Measurements from ENCODE around the gene NHS. TPM values are rescaled to one million over a fixed set of nuclear protein-coding genes. Genes with fewer than 3 reads are reported as not detected.
A peak's percentile ranks its signal among the peaks of the same experiment; 100 is the strongest.

The NHS gene
- polyA plus RNA-seq, 1 donor (not counting 4 experiments of a cell fraction or from before 2014, with no cell fraction given): 5.4 TPM

DNA sequence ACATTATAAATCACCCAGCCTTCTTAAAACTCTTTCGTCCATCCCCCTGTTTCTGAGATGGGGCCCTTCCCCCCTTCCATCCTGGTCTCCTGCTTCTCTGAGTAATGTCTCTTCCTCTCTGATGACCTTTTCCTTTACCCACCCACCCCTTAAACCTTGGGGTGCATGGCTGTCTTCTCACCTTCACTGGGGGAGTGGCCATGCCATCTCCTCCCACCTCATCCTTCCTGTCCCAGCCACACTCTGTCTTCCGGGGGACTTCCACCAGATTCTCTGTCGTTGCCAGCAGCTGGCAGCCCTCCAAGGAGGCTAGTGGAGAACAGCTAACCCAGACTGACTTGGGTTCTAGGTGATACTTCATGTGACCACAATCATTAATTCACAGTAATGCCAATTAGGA, 279.1 kb downstream of the NHS start:
- Histone ChIP-seq H3K4me2 (ENCODE audit: control insufficient read depth, extremely low read depth, insufficient read depth, low read depth, low read length) (no peak overlapping the region), H3K9me3 (ENCODE audit: control insufficient read depth, low read depth, low read length) (no peaks in the 10 kb centered on the region), H4K20me1 (ENCODE audit: control insufficient read depth, extremely low read depth, insufficient read depth, low read length) (peaks cover 4% of the 10 kb centered on the region), H3K27ac (ENCODE audit: control insufficient read depth, insufficient read depth, low read length) (no peak overlapping the region), H3K4me3 (ENCODE audit: control insufficient read depth in 2 of 3, extremely low read depth in 1 of 3, insufficient read depth in 2 of 3, low read depth in 1 of 3, low read length in 3 of 3) (no peak overlapping the region), H3K36me3 (ENCODE audit: control insufficient read depth in 2 of 2, extremely low read depth in 1 of 2, insufficient read depth in 2 of 2, low read length in 2 of 2) (no peaks in the 10 kb centered on the region), H2AFZ (ENCODE audit: control insufficient read depth, low read length) (no peak overlapping the region), H3K4me1 (ENCODE audit: control insufficient read depth, extremely low read depth, insufficient read depth, low read length) (peaks cover 11% of the 10 kb centered on the region), H3K27me3 (ENCODE audit: control insufficient read depth, extremely low read depth, insufficient read depth, low read length) (no peaks in the 10 kb centered on the region), H3K79me2 (ENCODE audit: control insufficient read depth, insufficient read depth, low read length) (peaks cover 2% of the 10 kb centered on the region), H3K9ac (ENCODE audit: control insufficient read depth, extremely low read depth, insufficient read depth, low read length) (no peak overlapping the region), H3K9me1 (ENCODE audit: control insufficient read depth, extremely low read depth, insufficient read depth, low read length) (no peaks in the 10 kb centered on the region)
- no peak for TF ChIP-seq EZH2 (IDR thresholded peaks at IDR 0.05; ENCODE audit: low read length)
- TF ChIP-seq, protein P1, sequence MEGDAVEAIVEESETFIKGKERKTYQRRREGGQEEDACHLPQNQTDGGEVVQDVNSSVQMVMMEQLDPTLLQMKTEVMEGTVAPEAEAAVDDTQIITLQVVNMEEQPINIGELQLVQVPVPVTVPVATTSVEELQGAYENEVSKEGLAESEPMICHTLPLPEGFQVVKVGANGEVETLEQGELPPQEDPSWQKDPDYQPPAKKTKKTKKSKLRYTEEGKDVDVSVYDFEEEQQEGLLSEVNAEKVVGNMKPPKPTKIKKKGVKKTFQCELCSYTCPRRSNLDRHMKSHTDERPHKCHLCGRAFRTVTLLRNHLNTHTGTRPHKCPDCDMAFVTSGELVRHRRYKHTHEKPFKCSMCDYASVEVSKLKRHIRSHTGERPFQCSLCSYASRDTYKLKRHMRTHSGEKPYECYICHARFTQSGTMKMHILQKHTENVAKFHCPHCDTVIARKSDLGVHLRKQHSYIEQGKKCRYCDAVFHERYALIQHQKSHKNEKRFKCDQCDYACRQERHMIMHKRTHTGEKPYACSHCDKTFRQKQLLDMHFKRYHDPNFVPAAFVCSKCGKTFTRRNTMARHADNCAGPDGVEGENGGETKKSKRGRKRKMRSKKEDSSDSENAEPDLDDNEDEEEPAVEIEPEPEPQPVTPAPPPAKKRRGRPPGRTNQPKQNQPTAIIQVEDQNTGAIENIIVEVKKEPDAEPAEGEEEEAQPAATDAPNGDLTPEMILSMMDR (optimal IDR thresholded peaks at IDR 0.05 in 1 of 3, IDR thresholded peaks at IDR 0.05 in 1 of 3, conservative IDR thresholded peaks at IDR 0.05 in 1 of 3; ENCODE audit: extremely low read depth in 1 of 3, insufficient read depth in 2 of 3, low read length in 3 of 3): no peak
- FAIRE-seq: no peak
- no peak for DNase-seq (ENCODE audit: low read depth, low spot score)
- dilution Hi-C loops (cut with MboI; ENCODE audit: extremely low pct_ligation_motif_present, low sequenced_read_pairs): no loop called here

DNA sequence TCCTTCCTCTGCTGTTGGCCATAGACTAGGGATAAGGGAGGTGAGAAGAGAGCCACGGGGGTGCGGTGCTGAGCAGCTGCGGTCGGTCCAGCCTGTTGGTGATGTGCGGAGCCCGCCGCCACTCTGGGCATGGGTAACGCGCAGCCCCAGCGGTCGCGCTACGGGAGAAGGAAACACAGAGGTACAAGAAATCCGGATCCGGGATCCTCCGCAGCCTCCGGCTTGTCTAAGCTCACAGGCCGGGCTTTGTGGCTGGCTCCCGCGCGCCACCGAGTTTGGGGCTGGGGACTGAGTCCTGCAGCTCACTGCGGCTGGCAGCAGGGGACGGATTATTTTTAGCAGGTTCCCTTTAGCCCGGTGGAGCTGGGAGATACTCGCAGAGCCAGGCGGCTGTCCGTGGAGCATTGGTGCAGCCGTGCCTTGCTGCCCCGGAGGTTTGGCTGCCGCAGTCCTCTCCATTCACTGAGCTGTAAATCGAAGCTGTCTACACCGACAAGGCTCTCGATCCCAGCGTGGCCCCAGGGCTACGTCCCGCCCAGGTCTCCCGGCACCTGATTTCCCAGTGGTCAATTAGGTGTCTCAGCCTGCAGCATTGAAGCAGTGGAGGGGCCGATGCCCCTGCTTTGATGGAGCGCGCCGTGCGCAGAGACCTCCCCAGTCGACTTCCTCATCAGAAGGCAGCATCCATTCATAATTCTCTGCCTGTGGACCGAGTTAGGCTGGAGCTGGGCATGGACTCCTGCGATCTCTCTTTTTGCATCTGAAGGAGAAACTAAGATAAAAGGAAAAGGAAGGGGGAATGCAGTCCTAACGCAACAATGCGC, 280.4 kb downstream of the NHS start:
- FAIRE-seq: no peak
- Histone ChIP-seq H3K4me2 (ENCODE audit: control insufficient read depth, extremely low read depth, insufficient read depth, low read depth, low read length) (peak overlapping the region; percentile 64), H2AFZ (ENCODE audit: control insufficient read depth, low read length) (no peak overlapping the region), H4K20me1 (ENCODE audit: control insufficient read depth, extremely low read depth, insufficient read depth, low read length) (peaks cover 4% of the 10 kb centered on the region), H3K4me1 (ENCODE audit: control insufficient read depth, extremely low read depth, insufficient read depth, low read length) (peaks cover 11% of the 10 kb centered on the region), H3K9ac (ENCODE audit: control insufficient read depth, extremely low read depth, insufficient read depth, low read length) (no peak overlapping the region), H3K27ac (ENCODE audit: control insufficient read depth, insufficient read depth, low read length) (no peak overlapping the region), H3K27me3 (ENCODE audit: control insufficient read depth, extremely low read depth, insufficient read depth, low read length) (no peaks in the 10 kb centered on the region), H3K9me1 (ENCODE audit: control insufficient read depth, extremely low read depth, insufficient read depth, low read length) (no peaks in the 10 kb centered on the region), H3K79me2 (ENCODE audit: control insufficient read depth, insufficient read depth, low read length) (peaks cover 2% of the 10 kb centered on the region), H3K4me3 (ENCODE audit: control insufficient read depth in 2 of 3, extremely low read depth in 1 of 3, insufficient read depth in 2 of 3, low read depth in 1 of 3, low read length in 3 of 3) (peak overlapping the region in 2 of 3 experiments; percentile 1 to 24), H3K36me3 (ENCODE audit: control insufficient read depth in 2 of 2, extremely low read depth in 1 of 2, insufficient read depth in 2 of 2, low read length in 2 of 2) (no peaks in the 10 kb centered on the region), H3K9me3 (ENCODE audit: control insufficient read depth, low read depth, low read length) (no peaks in the 10 kb centered on the region)
- dilution Hi-C loops (cut with MboI; ENCODE audit: extremely low pct_ligation_motif_present, low sequenced_read_pairs): no loop called here
- no peak for DNase-seq (ENCODE audit: low read depth, low spot score)
- TF ChIP-seq, protein P1 (optimal IDR thresholded peaks at IDR 0.05 in 1 of 3, IDR thresholded peaks at IDR 0.05 in 1 of 3, conservative IDR thresholded peaks at IDR 0.05 in 1 of 3; ENCODE audit: extremely low read depth in 1 of 3, insufficient read depth in 2 of 3, low read length in 3 of 3): no peak
- TF ChIP-seq EZH2 (IDR thresholded peaks at IDR 0.05; ENCODE audit: low read length): no peak
